GM19238 (cell line): ENCODE data around the gene ADAMTS16.

Experiments used
- DNase-seq: peaks from one replicate; pipeline ENCODE4 v3.0.0; 2011; ENCODE audit warnings: low spot score; ENCODE audit not compliant: insufficient read length

ADAMTS16 gene

GRCh38 chr5:5182508-5183188 is 42.5 kb downstream of the ADAMTS16 start:
- no peak for DNase-seq

GRCh38 chr5:5183189-5183699 is 43.1 kb downstream of the ADAMTS16 start:
- no peak for DNase-seq

GRCh38 chr5:5183933-5184332 is 43.8 kb downstream of the ADAMTS16 start:
- DNase-seq: no peak

- no peak for DNase-seq
Measured at GRCh38 chr5:5188376-5189050, 48.4 kb downstream of the ADAMTS16 start.

- DNase-seq: no peak
Measured at GRCh38 chr5:5189051-5189430, 48.9 kb downstream of the ADAMTS16 start.

- no peak for DNase-seq
Measured at GRCh38 chr5:5191906-5192305, 51.8 kb downstream of the ADAMTS16 start.

- DNase-seq: no peak
Measured at GRCh38 chr5:5192681-5193080, 52.6 kb downstream of the ADAMTS16 start.

- DNase-seq: no peak
Measured at GRCh38 chr5:5195128-5195918, 55.2 kb downstream of the ADAMTS16 start.

GRCh38 chr5:5198135-5198534 is 58.0 kb downstream of the ADAMTS16 start:
- no peak for DNase-seq

GRCh38 chr5:5198815-5199214 is 58.7 kb downstream of the ADAMTS16 start:
- no peak for DNase-seq

- DNase-seq: no peak
Measured at GRCh38 chr5:5199495-5199894, 59.4 kb downstream of the ADAMTS16 start.

GRCh38 chr5:5200133-5200532 is 60.0 kb downstream of the ADAMTS16 start:
- DNase-seq: no peak

- no peak for DNase-seq
Measured at GRCh38 chr5:5202321-5202720, 62.2 kb downstream of the ADAMTS16 start.

GRCh38 chr5:5203451-5203850 is 63.3 kb downstream of the ADAMTS16 start:
- no peak for DNase-seq

GRCh38 chr5:5207828-5208227 is 67.7 kb downstream of the ADAMTS16 start:
- no peak for DNase-seq

- DNase-seq: no peak
Measured at GRCh38 chr5:5209089-5209488, 69.0 kb downstream of the ADAMTS16 start.

- no peak for DNase-seq
Measured at GRCh38 chr5:5209510-5210286, 69.6 kb downstream of the ADAMTS16 start.

- no peak for DNase-seq
Measured at GRCh38 chr5:5217371-5217770, 77.2 kb downstream of the ADAMTS16 start.

- no peak for DNase-seq
Measured at GRCh38 chr5:5218396-5218795, 78.3 kb downstream of the ADAMTS16 start.

GRCh38 chr5:5219541-5219940 is 79.4 kb downstream of the ADAMTS16 start:
- DNase-seq: no peak

- no peak for DNase-seq
Measured at GRCh38 chr5:5220901-5221631, 80.9 kb downstream of the ADAMTS16 start.
